HepG2 (cell line): ENCODE results near the gene ADAD1. TPM values are rescaled to one million over a fixed set of nuclear protein-coding genes. Genes with fewer than 3 reads are reported as not detected.

Source experiments
- ATAC-seq: fragments of 200-7000 bp; cut with Tn5 transposase; 3 replicates; pipeline ENCODE4 v1.9.1; 2020; ENCODE audit warnings: mild to moderate bottlenecking, moderate library complexity
- BruUV-seq: library from RNA; stranded (reverse); fragments of 400-500 nt; replicated peaks from 2 replicates; lab custom pipeline; 2021; lab: Mats Ljungman, UMichigan
- CTCF ChIA-PET: fragments of 300-600 bp; formaldehyde crosslinking; extraction: SDS; loops from one replicate; lab custom pipeline; 2021; ENCODE audit warnings: low total read pairs, inconsistent platforms, low intra/inter-chr PET ratio; lab: Yijun Ruan, JAX
- POLR2A ChIA-PET: fragments of 350-600 bp; sonication (Branson Sonifier 250); formaldehyde crosslinking; loops from one replicate; lab custom pipeline; 2020; ENCODE audit warnings: antibody characterized with exemption, inconsistent platforms; lab: Yijun Ruan, JAX
- DNase-seq: peaks from one replicate; pipeline ENCODE4 v3.0.0-alpha.2; 2015; ENCODE audit warnings: low spot score
- FAIRE-seq: peaks from 3 replicates; lab custom pipeline; 2011; peaks lifted over from hg19 to GRCh38; lab: Jason Lieb, UNC
- H2AFZ ChIP-seq: one replicate; pipeline ENCODE4 v1.6.1; 2011; ENCODE audit warnings: low read length, inconsistent platforms
- H3K27ac ChIP-seq: fragments of 300-600 bp; 3 replicates; pipeline ENCODE4 v1.8.0; 2011; ENCODE audit warnings: mixed run types, mild to moderate bottlenecking, mixed read lengths, low read length, inconsistent platforms; ENCODE audit not compliant: insufficient read depth; ENCODE audit errors: extremely low read length
- H3K27me3 ChIP-seq, 2 experiments: fragments of 200-600 bp in 1 of 2; 2 replicates in 1 of 2; 3 replicates in 1 of 2; pipeline versions ENCODE4 v1.6.0 to v1.8.0; 2011; ENCODE audit warnings: low read length in 2 of 2, mild to moderate bottlenecking in 2 of 2, moderate library complexity in 2 of 2, inconsistent platforms in 1 of 2; ENCODE audit not compliant: insufficient read depth in 2 of 2, control insufficient read depth in 1 of 2
- H3K36me3 ChIP-seq, 2 experiments: fragments of 200-600 bp in 1 of 2; replicated peaks in 1 of 2; 2 replicates in 1 of 2; 3 replicates in 1 of 2; pipeline versions ENCODE4 v1.5.1 to v1.8.0; 2011; ENCODE audit warnings: low read length in 2 of 2, inconsistent platforms in 1 of 2; ENCODE audit not compliant: insufficient read depth in 2 of 2, control insufficient read depth in 1 of 2
- H3K4me1 ChIP-seq: 2 replicates; pipeline ENCODE4 v1.5.1; 2012; ENCODE audit warnings: low read length, inconsistent platforms; ENCODE audit not compliant: insufficient read depth
- H3K4me2 ChIP-seq: 2 replicates; pipeline ENCODE4 v1.6.0; 2011; ENCODE audit warnings: low read depth, low read length, inconsistent platforms
- H3K4me3 ChIP-seq, 3 experiments: fragments of 200-600 bp in 1 of 3; sonication (generic), shearing (Covaris generic) in 1 of 3; replicated peaks in 1 of 3; 2 replicates each; pipeline ENCODE4 v1.5.1; 2011 to 2016; ENCODE audit warnings: low read length in 3 of 3, inconsistent platforms in 2 of 3, low read depth in 2 of 3, mild to moderate bottlenecking in 2 of 3, control low read depth in 1 of 3, mixed read lengths in 1 of 3; ENCODE audit not compliant: insufficient read depth in 1 of 3
- H3K79me2 ChIP-seq: one replicate; pipeline ENCODE4 v1.6.1; 2011; ENCODE audit warnings: low read length, inconsistent platforms; ENCODE audit not compliant: insufficient read depth
- H3K9ac ChIP-seq: 2 replicates; pipeline ENCODE4 v1.6.0; 2011; ENCODE audit warnings: mild to moderate bottlenecking, low read depth, low read length, inconsistent platforms; ENCODE audit not compliant: insufficient read depth
- H3K9me3 ChIP-seq: 2 replicates; pipeline ENCODE4 v1.5.1; 2012; ENCODE audit warnings: mild to moderate bottlenecking, low read length
- H4K20me1 ChIP-seq: 2 replicates; pipeline ENCODE4 v1.6.0; 2011; ENCODE audit warnings: inconsistent platforms, mild to moderate bottlenecking, low read length, moderate library complexity; ENCODE audit not compliant: insufficient read depth
- CCDC6 ChIP-seq: sonication (generic); formaldehyde crosslinking; IDR thresholded peaks from 2 replicates; pipeline ENCODE4 v1.8.1; 2022; ENCODE audit warnings: mild to moderate bottlenecking, missing genetic modification reagents, moderate library complexity
- DNMT3B ChIP-seq: conservative IDR thresholded peaks from 2 replicates; pipeline ENCODE4 v1.6.1; 2016; ENCODE audit warnings: missing biosample characterization, control low read depth
- EEA1 ChIP-seq: sonication (generic); formaldehyde crosslinking; IDR thresholded peaks from 2 replicates; pipeline ENCODE4 v1.5.1; 2020; ENCODE audit warnings: mild to moderate bottlenecking, missing genetic modification reagents, borderline replicate concordance
- ELF3 ChIP-seq: IDR thresholded peaks from 2 replicates; pipeline ENCODE4 v1.6.1; 2016; ENCODE audit warnings: missing genetic modification reagents, missing compliant biosample characterization
- FOXA1 ChIP-seq, 2 experiments: fragments of 450-650 bp in 1 of 2; sonication (generic) in 1 of 2; formaldehyde crosslinking in 1 of 2; IDR thresholded peaks; 2 replicates each; pipeline versions ENCODE4 v1.4.0 to v1.6.1; 2016 to 2020; ENCODE audit warnings: missing genetic modification reagents in 1 of 2
- FOXA3 ChIP-seq: IDR thresholded peaks from 2 replicates; pipeline ENCODE4 v1.6.1; 2016; ENCODE audit warnings: missing genetic modification reagents, missing compliant biosample characterization
- KAT7 ChIP-seq: IDR thresholded peaks from 2 replicates; pipeline ENCODE4 v1.6.1; 2018; ENCODE audit warnings: borderline replicate concordance, missing compliant biosample characterization
- KDM2A ChIP-seq: sonication (generic); formaldehyde crosslinking; IDR thresholded peaks from 2 replicates; pipeline ENCODE4 v1.4.0; 2020; ENCODE audit warnings: low read depth, missing genetic modification reagents, borderline replicate concordance
- MAFF ChIP-seq: IDR thresholded peaks from 2 replicates; pipeline ENCODE4 v1.6.1; 2011; ENCODE audit warnings: low read depth, low read length, improper control_type of control experiment
- NBN ChIP-seq: fragments of 450-650 bp; conservative IDR thresholded peaks from 2 replicates; pipeline ENCODE4 v1.6.1; 2017
- NFATC3 ChIP-seq: sonication (generic); formaldehyde crosslinking; IDR thresholded peaks from 2 replicates; pipeline ENCODE4 v1.5.1; 2020; ENCODE audit warnings: mild to moderate bottlenecking, missing genetic modification reagents
- PRMT3 ChIP-seq: sonication (generic); formaldehyde crosslinking; IDR thresholded peaks from 2 replicates; pipeline ENCODE4 v1.8.1; 2022; ENCODE audit warnings: low read depth, mild to moderate bottlenecking, moderate library complexity, missing genetic modification reagents, borderline replicate concordance
- RAD51 ChIP-seq: fragments of 450-650 bp; IDR thresholded peaks from 2 replicates; pipeline ENCODE4 v1.6.1; 2016; ENCODE audit warnings: borderline replicate concordance
- REPIN1 ChIP-seq: sonication (generic); formaldehyde crosslinking; IDR thresholded peaks from 2 replicates; pipeline ENCODE4 v1.8.0; 2022; ENCODE audit warnings: missing genetic modification reagents, low read depth, mild to moderate bottlenecking, borderline replicate concordance
- SP5 ChIP-seq: IDR thresholded peaks from 2 replicates; pipeline ENCODE4 v1.6.1; 2016; ENCODE audit warnings: low read depth, borderline replicate concordance
- TBL1XR1 ChIP-seq: fragments of 150-350 bp; IDR thresholded peaks from 2 replicates; pipeline ENCODE4 v1.6.1; 2014; ENCODE audit warnings: borderline replicate concordance, low read length; ENCODE audit not compliant: partially characterized antibody
- TEAD3 ChIP-seq: optimal IDR thresholded peaks from 2 replicates; pipeline ENCODE3; 2016; ENCODE audit warnings: borderline replicate concordance
- ZBTB20 ChIP-seq: sonication (generic); formaldehyde crosslinking; IDR thresholded peaks from 2 replicates; pipeline ENCODE4 v1.8.1; 2023; ENCODE audit warnings: missing genetic modification reagents, low read depth, mild to moderate bottlenecking, borderline replicate concordance
- ZMYM2 ChIP-seq: sonication (generic); formaldehyde crosslinking; IDR thresholded peaks from 2 replicates; pipeline ENCODE4 v1.8.0; 2022; ENCODE audit warnings: mild to moderate bottlenecking, missing genetic modification reagents
- ZNF350 ChIP-seq: sonication (generic); formaldehyde crosslinking; IDR thresholded peaks from 2 replicates; pipeline ENCODE4 v1.4.0; 2020; ENCODE audit warnings: mild to moderate bottlenecking, low read depth, missing genetic modification reagents, borderline replicate concordance
- ZNF574 ChIP-seq: sonication (generic); formaldehyde crosslinking; IDR thresholded peaks from 2 replicates; pipeline ENCODE4 v1.4.0; 2020; ENCODE audit warnings: missing genetic modification reagents
- ZNF660 ChIP-seq: sonication (generic); formaldehyde crosslinking; IDR thresholded peaks from 2 replicates; pipeline ENCODE4 v1.5.1; 2020; ENCODE audit warnings: mild to moderate bottlenecking, low read depth, missing genetic modification reagents, borderline replicate concordance
- ZNF724P ChIP-seq: sonication (generic); formaldehyde crosslinking; IDR thresholded peaks from 2 replicates; pipeline ENCODE4 v1.8.0; 2022; ENCODE audit warnings: missing genetic modification reagents, borderline replicate concordance
- ZNF775 ChIP-seq: sonication (generic); formaldehyde crosslinking; IDR thresholded peaks from 2 replicates; pipeline ENCODE4 v1.4.0; 2020; ENCODE audit warnings: missing genetic modification reagents, mild to moderate bottlenecking, moderate library complexity, borderline replicate concordance
- WGBS: methylation state at CpG from one replicate; pipeline ENCODE4 v1.1.6; 2017; ENCODE audit warnings: low lambda C conversion rate; 5-methylcytosine and 5-hydroxymethylcytosine counted together
- in situ Hi-C: cut with HindIII; loops from 2 replicates; pipeline ENCODE4 v1.10.0; 2017; ENCODE audit warnings: low pct_unique_long_range_greater_than_20kb; ENCODE audit not compliant: extremely low pct_ligation_motif_present
- intact Hi-C: fragments of 100-400 bp; cut with micrococcal nuclease; formaldehyde crosslinking; loops from one replicate; pipeline ENCODE4 v1.10.0; 2022; ENCODE audit not compliant: unreplicated experiment
- polyA plus RNA-seq, 8 experiments: library from polyadenylated mRNA; depleted of rRNA in 3 of 8; stranded (reverse) in 7 of 8; unstranded in 1 of 8; fragments of >200 nt; fragmentation: Illumina TruSeq in 4 of 8; extraction: Trizol in 4 of 8; gene quantifications; 2 replicates each; pipeline versions ENCODE4 v1.2.1 to v1.2.3, GENCODE V29; 2011 to 2016; ENCODE audit warnings: low read depth in 4 of 8, missing spikeins in 1 of 8, mixed read lengths in 1 of 8; ENCODE audit not compliant: insufficient read depth in 1 of 8
- total RNA-seq, 5 experiments: library from RNA; depleted of rRNA; stranded (reverse); fragments of >200 nt; fragmentation: Illumina TruSeq; extraction: Trizol; gene quantifications; 2 replicates each; pipeline ENCODE4 v1.2.3, GENCODE V29; 2016; ENCODE audit warnings: low read depth in 1 of 5

The ADAD1 gene
- total and polyA plus RNA-seq, 2 of the 13 experiments (the other 11 are each of a cell fraction or from before 2014, with no cell fraction given), result not detected

GRCh38 chr4:122364700-122365404 is 14.0 kb upstream of the ADAD1 start:
- Histone ChIP-seq H3K9me3 (no peaks in the 10 kb centered on the region), H3K27me3 (no peaks in the 10 kb centered on the region), H4K20me1 (no peaks in the 10 kb centered on the region), H2AFZ (no peak overlapping the region), H3K4me1 (peaks cover 11% of the 10 kb centered on the region), H3K27ac (no peak overlapping the region), H3K4me2 (peak overlapping the region; percentile 62), H3K79me2 (no peaks in the 10 kb centered on the region), H3K36me3 (no peaks in the 10 kb centered on the region), H3K4me3 (peak overlapping the region in 1 of 3 experiments; percentile 40; a peak in 3 of 6 replicates), H3K9ac (no peak overlapping the region)
- FAIRE-seq (no peak), ATAC-seq (peak; percentile 98), DNase-seq (peak; percentile 58)
- POLR2A ChIA-PET, result no interaction called here
- CTCF ChIA-PET, result no interaction called here
- in situ Hi-C loops, result no loop called here
- BruUV-seq, result no TSS peak
- intact Hi-C loops, result no loop called here
- WGBS, result 74% methylated on average over 15 of the region's 18 CpGs
- no peak for TF ChIP-seq TBL1XR1
- no peak for TF ChIP-seq DNMT3B (CRISPR knock-in tag)
- 0 out of 2 replicates have a peak, but pooled peaks have one; percentile 17 for TF ChIP-seq SP5 (CRISPR knock-in tag)
- TF ChIP-seq KDM2A (CRISPR knock-in tag), result 0 out of 2 replicates have a peak, but pooled peaks have one; percentile 21
- no peak for TF ChIP-seq NBN
- no peak for TF ChIP-seq ZNF574 (CRISPR knock-in tag)
- no peak for TF ChIP-seq RAD51
- TF ChIP-seq TEAD3 (CRISPR knock-in tag), result peak; percentile 21
- no peak for TF ChIP-seq ZNF660
- TF ChIP-seq FOXA3, result peak; percentile 69
- no peak for TF ChIP-seq REPIN1 (CRISPR knock-in tag)
- no peak for TF ChIP-seq KAT7 (CRISPR knock-in tag)
- TF ChIP-seq ELF3 (CRISPR knock-in tag), result peak; percentile 65
- TF ChIP-seq ZBTB20 (CRISPR knock-in tag), result no peak
- no peak for TF ChIP-seq FOXA1 (IDR thresholded peaks at IDR 0.05)
- peak; percentile 57; the same call in 1 of the 2 replicates for TF ChIP-seq FOXA1 (CRISPR knock-in tag; IDR thresholded peaks at IDR 0.05)
- TF ChIP-seq MAFF, result peak; percentile 80
- TF ChIP-seq ZNF775, result no peak
- TF ChIP-seq EEA1 (CRISPR knock-in tag), result no peak
- no peak for TF ChIP-seq ZNF350 (CRISPR knock-in tag)
- TF ChIP-seq ZNF724P (CRISPR knock-in tag), result no peak
- no peak for TF ChIP-seq CCDC6 (CRISPR knock-in tag)
- no peak for TF ChIP-seq ZMYM2 (CRISPR knock-in tag)
- no peak for TF ChIP-seq PRMT3
- TF ChIP-seq NFATC3, result no peak
